A673 (cell line): ENCODE data around the gene RIN1.

Experiments used
- CTCF ChIP-seq: fragments of 300-800, 200-600 bp; sonication (generic); conservative IDR thresholded peaks from 2 replicates; pipeline ENCODE4 v1.5.1; 2017; ENCODE audit warnings: low read depth, mild to moderate bottlenecking, antibody characterized with exemption, low read length, moderate library complexity, mixed read lengths
- EZH2 ChIP-seq: fragments of 200-600 bp; sonication (generic); IDR thresholded peaks from 2 replicates; pipeline ENCODE4 v1.6.1; 2017; ENCODE audit warnings: borderline replicate concordance, low read depth, mild to moderate bottlenecking, mixed read lengths, antibody characterized with exemption, low read length; ENCODE audit not compliant: poor library complexity, severe bottlenecking

- TF ChIP-seq EZH2 (no peak), CTCF (peak; percentile 98)
Observed at GRCh38 chr11:66311965-66312548, 24.2 kb downstream of the RIN1 start.
